Posterior vena cava (tissue), 2 donors: Measurements from ENCODE around the gene ZNF81. TPM values are rescaled to one million over a fixed set of nuclear protein-coding genes. Genes with fewer than 3 reads are reported as not detected.

Source experiments
- total RNA-seq, 2 donors: library from RNA; stranded (reverse); fragmentation: NEBNext Ultra II Directional; extraction: Animal tissue kit (Norgen Biotek cat#: 25700); gene quantifications; one replicate each; pipeline ENCODE4 v1.2.1, GENCODE V29; 2021
- donor health status: DM: yes; HTN: yes; CAD: no.
- donor health status: DM: yes; HTN: yes; CAD: no.

ZNF81 gene
- total RNA-seq, 2 donors from 2014 or later: 11.2 to 12.3 TPM

Other genes starting within 250 kb of the ZNF81 start
- gene SYN1, start 217.0 kb upstream of the ZNF81 start, total RNA-seq: 1 to 10 TPM; 1.2 to 2.3 TPM
- 1 to 10 TPM; 3.2 to 10.0 TPM for gene CFP, start 207.0 kb upstream of the ZNF81 start, total RNA-seq
- 10 to 100 TPM; 25.6 to 30.7 TPM for gene ELK1, start 186.3 kb upstream of the ZNF81 start, total RNA-seq
- 10 to 100 TPM; 70.1 to 75.6 TPM for gene UXT, start 177.7 kb upstream of the ZNF81 start, total RNA-seq
- 1 to 10 TPM; 3.6 to 3.7 TPM for gene ZNF182, start 167.1 kb downstream of the ZNF81 start, total RNA-seq
- gene SPACA5, start 170.1 kb downstream of the ZNF81 start, total RNA-seq: not detected
- 1 to 10 TPM; 3.4 to 4.4 TPM for gene ZNF630, start 234.7 kb downstream of the ZNF81 start, total RNA-seq